Central memory CD8-positive, alpha-beta T cell (primary cell): ENCODE results near the gene GATA2.

ENCODE experiments used
- ATAC-seq: fragments of 150-1000 bp; cut with Tn5 transposase; replicated peaks from 2 replicates; pipeline ENCODE4 v1.10.0; 2022; ENCODE audit warnings: mild to moderate bottlenecking, moderate FRiP score, moderate number of reproducible peaks; ENCODE audit not compliant: poor library complexity, severe bottlenecking; ENCODE audit errors: extremely low read depth
- DNase-seq, 2 donors: peaks; one replicate each; pipeline ENCODE4 v3.0.0; 2021; ENCODE audit warnings: low spot score in 2 of 2
- H3K27ac Mint-ChIP-seq: one replicate; pipeline ENCODE4 v1.8.0; 2022; ENCODE audit warnings: low read depth, mild to moderate bottlenecking, moderate library complexity, mixed read lengths
- H3K27me3 Mint-ChIP-seq: one replicate; pipeline ENCODE4 v1.8.0; 2022; ENCODE audit warnings: mixed read lengths
- H3K36me3 Mint-ChIP-seq: one replicate; pipeline ENCODE4 v1.8.0; 2022; ENCODE audit warnings: mild to moderate bottlenecking, moderate library complexity, mixed read lengths; ENCODE audit not compliant: insufficient read depth
- H3K4me1 Mint-ChIP-seq: one replicate; pipeline ENCODE4 v1.8.0; 2022; ENCODE audit warnings: mixed read lengths
- H3K4me3 Mint-ChIP-seq: one replicate; pipeline ENCODE4 v1.8.0; 2022; ENCODE audit warnings: mild to moderate bottlenecking, moderate library complexity, mixed read lengths
- H3K9me3 Mint-ChIP-seq: one replicate; pipeline ENCODE4 v1.8.0; 2022; ENCODE audit warnings: mixed read lengths

Gene GATA2

GRCh38 chr3:128489927-128490649 is 2.9 kb downstream of the GATA2 start:
- no peak overlapping the region for H3K27ac Mint-ChIP-seq
- ATAC-seq (no peak), DNase-seq (no peak)
- H3K36me3 Mint-ChIP-seq: peaks cover 14% of the 10 kb centered on the region
- H3K4me3 Mint-ChIP-seq: peak overlapping the region; percentile 71
- H3K9me3 Mint-ChIP-seq: no peaks in the 10 kb centered on the region
- H3K4me1 Mint-ChIP-seq: peaks cover 13% of the 10 kb centered on the region
- peaks cover 80% of the 10 kb centered on the region for H3K27me3 Mint-ChIP-seq

GRCh38 chr3:128489674-128489926 is 3.4 kb downstream of the GATA2 start:
- H3K9me3 Mint-ChIP-seq: no peaks in the 10 kb centered on the region
- H3K27ac Mint-ChIP-seq: no peak overlapping the region
- peaks cover 13% of the 10 kb centered on the region for H3K4me1 Mint-ChIP-seq
- peak overlapping the region; percentile 71 for H3K4me3 Mint-ChIP-seq
- peaks cover 80% of the 10 kb centered on the region for H3K27me3 Mint-ChIP-seq
- ATAC-seq (no peak), DNase-seq (no peak)
- H3K36me3 Mint-ChIP-seq: peaks cover 17% of the 10 kb centered on the region

GRCh38 chr3:128488991-128489673 is 3.9 kb downstream of the GATA2 start:
- no peaks in the 10 kb centered on the region for H3K9me3 Mint-ChIP-seq
- DNase-seq: no peak
- H3K36me3 Mint-ChIP-seq: peaks cover 17% of the 10 kb centered on the region
- peak overlapping the region; percentile 71 for H3K4me3 Mint-ChIP-seq
- ATAC-seq: no peak
- no peak overlapping the region for H3K27ac Mint-ChIP-seq
- H3K27me3 Mint-ChIP-seq: peaks cover 80% of the 10 kb centered on the region
- H3K4me1 Mint-ChIP-seq: peaks cover 13% of the 10 kb centered on the region

GRCh38 chr3:128488636-128488990 is 4.4 kb downstream of the GATA2 start:
- DNase-seq (no peak), ATAC-seq (no peak)
- Mint-ChIP-seq H3K27ac (no peak overlapping the region), H3K9me3 (no peaks in the 10 kb centered on the region), H3K27me3 (peaks cover 80% of the 10 kb centered on the region), H3K36me3 (peaks cover 19% of the 10 kb centered on the region), H3K4me3 (peak overlapping the region; percentile 67), H3K4me1 (peaks cover 16% of the 10 kb centered on the region)

- DNase-seq: no peak
- H3K9me3 Mint-ChIP-seq: no peaks in the 10 kb centered on the region
- H3K27me3 Mint-ChIP-seq: peaks cover 80% of the 10 kb centered on the region
- peaks cover 22% of the 10 kb centered on the region for H3K4me1 Mint-ChIP-seq
- ATAC-seq: no peak
- H3K36me3 Mint-ChIP-seq: peaks cover 19% of the 10 kb centered on the region
- H3K4me3 Mint-ChIP-seq: peak overlapping the region; percentile 67
- no peak overlapping the region for H3K27ac Mint-ChIP-seq
These were observed 5.0 kb downstream of the GATA2 start for GRCh38 chr3:128487813-128488635.

GRCh38 chr3:128487538-128487812 is 5.5 kb downstream of the GATA2 start:
- H3K4me1 Mint-ChIP-seq: peaks cover 28% of the 10 kb centered on the region
- H3K9me3 Mint-ChIP-seq: no peaks in the 10 kb centered on the region
- peak overlapping the region; percentile 67 for H3K4me3 Mint-ChIP-seq
- DNase-seq (no peak), ATAC-seq (no peak)
- no peak overlapping the region for H3K27ac Mint-ChIP-seq
- peaks cover 85% of the 10 kb centered on the region for H3K27me3 Mint-ChIP-seq
- H3K36me3 Mint-ChIP-seq: peaks cover 19% of the 10 kb centered on the region

GRCh38 chr3:128486681-128487537 is 6.1 kb downstream of the GATA2 start:
- ATAC-seq (no peak), DNase-seq (no peak)
- Mint-ChIP-seq H3K4me1 (peaks cover 30% of the 10 kb centered on the region), H3K9me3 (no peaks in the 10 kb centered on the region), H3K4me3 (peak overlapping the region; percentile 67), H3K27ac (no peak overlapping the region), H3K27me3 (peaks cover 86% of the 10 kb centered on the region), H3K36me3 (peaks cover 16% of the 10 kb centered on the region)

- Mint-ChIP-seq H3K27me3 (peaks cover 87% of the 10 kb centered on the region), H3K4me1 (peaks cover 30% of the 10 kb centered on the region), H3K9me3 (no peaks in the 10 kb centered on the region), H3K36me3 (peaks cover 16% of the 10 kb centered on the region), H3K4me3 (peak overlapping the region; percentile 67), H3K27ac (no peak overlapping the region)
- ATAC-seq: no peak
- no peak for DNase-seq
These were observed 6.8 kb downstream of the GATA2 start for GRCh38 chr3:128486205-128486628.

- peak overlapping the region; percentile 67 for H3K4me3 Mint-ChIP-seq
- no peak for ATAC-seq
These were observed 7.5 kb downstream of the GATA2 start for GRCh38 chr3:128485282-128486204.

GRCh38 chr3:128484404-128485281 is 8.4 kb downstream of the GATA2 start:
- Mint-ChIP-seq H3K4me1 (peaks cover 30% of the 10 kb centered on the region), H3K27ac (no peak overlapping the region), H3K27me3 (peaks cover 91% of the 10 kb centered on the region), H3K36me3 (peaks cover 15% of the 10 kb centered on the region), H3K9me3 (no peaks in the 10 kb centered on the region), H3K4me3 (no peak overlapping the region)
- ATAC-seq (no peak), DNase-seq (no peak)

More at GRCh38 chr3:128485282-128486204, 7.5 kb downstream of the GATA2 start:
- Mint-ChIP-seq H3K4me1 (peaks cover 30% of the 10 kb centered on the region), H3K36me3 (peaks cover 15% of the 10 kb centered on the region), H3K9me3 (no peaks in the 10 kb centered on the region), H3K27me3 (peaks cover 91% of the 10 kb centered on the region), H3K27ac (no peak overlapping the region)
- no peak for DNase-seq
